Kidney capillary endothelial cell (primary cell): ENCODE measurements around the gene MRPL36.
"Not testable (repeated sequence)": the region's sequence is repeated elsewhere in the genome, so short reads cannot be mapped to it uniquely, and the experiment has no call there.

Experiments used
- DNase-seq: peaks from one replicate; pipeline ENCODE4 v3.0.0-alpha.2; 2018; ENCODE audit warnings: low spot score

MRPL36 gene

GRCh38 chr5:1799602-1800471 lies at the start of gene MRPL36:
MRPL36 (minus strand) TSS chr5:1799837; CDS start chr5:1798935, 902 bp downstream.
- DNase-seq, result peak; percentile 83

DNA sequence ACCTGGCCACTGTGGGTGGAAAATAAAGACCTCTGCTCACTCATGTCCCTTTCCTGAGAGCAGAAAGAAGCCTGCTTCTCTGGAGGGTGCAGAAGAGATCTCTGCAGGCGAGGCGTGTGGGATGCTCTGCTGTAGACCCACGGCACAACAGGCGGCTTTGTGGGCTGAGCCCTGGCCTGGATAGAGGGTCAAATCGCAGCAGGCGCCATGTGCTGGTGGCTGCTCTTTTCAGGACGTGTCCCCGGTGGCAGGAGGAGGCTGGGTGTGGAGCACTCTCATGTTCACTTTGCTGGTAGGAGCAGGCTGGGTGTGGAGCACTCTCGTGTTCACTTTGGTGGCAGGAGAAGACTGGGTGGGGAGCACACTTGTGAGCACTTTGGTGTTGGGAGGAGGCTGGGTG lies 48.0 kb upstream of the MRPL36 start:
- DNase-seq, result no peak

DNA sequence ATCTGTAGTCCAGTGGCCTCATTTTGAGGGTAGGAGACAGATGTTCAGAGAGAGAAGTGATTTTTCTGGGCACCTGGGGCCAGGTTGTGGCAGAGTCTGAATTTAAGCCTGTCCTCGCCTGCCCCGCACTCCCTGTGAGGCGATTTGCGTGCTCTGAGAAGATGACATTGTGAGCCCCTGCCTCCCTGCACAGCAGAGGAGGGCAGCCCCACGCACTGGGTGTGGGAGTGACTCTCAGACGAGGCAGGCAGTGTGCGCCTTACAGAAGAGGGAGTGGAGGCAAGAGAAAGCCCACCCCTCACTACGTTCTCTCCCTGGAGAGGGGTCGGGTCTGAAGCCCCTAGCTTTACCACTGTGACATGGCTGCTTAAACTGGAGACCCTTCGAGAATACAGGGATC lies 47.4 kb upstream of the MRPL36 start:
- no peak for DNase-seq

DNA sequence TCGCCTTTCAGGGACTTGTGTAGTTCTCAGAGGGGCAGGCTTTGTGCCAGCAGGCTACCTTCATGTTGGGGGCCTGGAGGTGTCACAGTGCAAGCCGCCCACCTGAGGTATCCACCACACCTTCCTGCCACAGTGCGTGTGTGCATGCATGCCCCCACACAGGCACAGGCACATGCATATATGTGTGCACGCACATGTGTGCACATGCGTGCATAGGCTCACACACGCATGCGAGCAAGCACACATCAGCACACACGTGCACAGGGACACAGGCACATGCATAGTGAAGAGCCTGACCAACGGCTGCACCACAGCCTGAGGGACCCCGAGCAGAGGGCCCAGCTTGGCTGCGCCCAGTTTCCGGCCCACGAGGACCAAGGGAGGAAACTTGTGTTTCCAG lies 46.9 kb upstream of the MRPL36 start:
- DNase-seq, result no peak

GRCh38 chr5:1845696-1846095 lies 46.1 kb upstream of the MRPL36 start:
- DNase-seq, result no peak

DNA sequence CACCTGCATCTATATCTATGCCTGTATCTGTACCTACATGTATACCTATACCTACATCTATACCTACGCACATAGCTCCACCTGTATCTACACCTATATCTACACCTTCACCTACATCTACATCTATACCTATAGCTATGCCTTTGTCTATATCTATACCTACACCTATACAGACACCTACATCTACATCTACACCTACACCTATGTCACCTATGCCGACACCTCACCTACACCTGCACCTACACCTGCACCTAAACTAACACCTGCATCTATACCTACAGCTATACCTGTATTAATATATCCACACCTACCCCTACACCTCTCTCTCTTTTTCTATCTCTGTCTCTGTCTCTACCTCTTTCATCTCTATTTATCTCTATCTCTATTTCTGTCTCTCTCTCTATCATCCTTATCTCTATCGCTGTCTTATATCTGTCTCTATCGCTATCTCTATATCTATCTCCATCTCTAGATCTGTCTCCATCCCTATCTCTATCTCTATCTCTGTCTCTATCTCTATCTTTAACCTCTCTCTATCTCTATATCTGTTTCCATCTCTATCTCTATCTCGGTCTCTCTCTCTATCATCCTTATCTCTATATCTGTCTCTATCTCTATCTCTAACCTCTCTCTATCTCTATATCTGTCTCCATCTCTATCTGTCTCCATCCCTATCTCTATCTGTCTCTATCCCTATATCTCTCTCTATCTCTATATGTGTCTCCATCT lies 45.2 kb upstream of the MRPL36 start:
- no peak for DNase-seq

DNA sequence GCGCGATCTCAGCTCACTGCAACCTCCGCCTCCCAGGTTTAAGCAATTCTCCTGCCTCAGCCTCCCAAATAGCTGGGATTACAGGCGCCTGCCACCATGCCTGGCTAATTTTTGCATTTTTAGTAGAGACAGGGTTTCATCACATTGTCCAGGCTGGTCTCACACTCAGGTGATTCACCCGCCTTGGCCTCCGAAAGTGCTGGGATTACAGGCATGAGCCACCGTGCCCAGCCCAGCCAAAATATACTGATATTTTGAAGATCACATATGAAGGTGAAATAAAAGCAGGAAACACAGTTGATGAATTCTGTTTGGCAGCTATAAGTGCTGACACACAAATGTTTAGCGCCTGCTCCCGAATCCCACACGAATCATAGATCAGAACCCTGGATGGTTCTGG lies 44.1 kb upstream of the MRPL36 start:
- not testable (repeated sequence) for DNase-seq

- no peak for DNase-seq
Measured at GRCh38 chr5:1842004-1842819, 42.6 kb upstream of the MRPL36 start.

GRCh38 chr5:1840741-1841521 lies 41.3 kb upstream of the MRPL36 start:
- no peak for DNase-seq

GRCh38 chr5:1840071-1840547 lies 40.5 kb upstream of the MRPL36 start:
- DNase-seq, result no peak

GRCh38 chr5:1838013-1838412 lies 38.4 kb upstream of the MRPL36 start:
- DNase-seq, result no peak

DNA sequence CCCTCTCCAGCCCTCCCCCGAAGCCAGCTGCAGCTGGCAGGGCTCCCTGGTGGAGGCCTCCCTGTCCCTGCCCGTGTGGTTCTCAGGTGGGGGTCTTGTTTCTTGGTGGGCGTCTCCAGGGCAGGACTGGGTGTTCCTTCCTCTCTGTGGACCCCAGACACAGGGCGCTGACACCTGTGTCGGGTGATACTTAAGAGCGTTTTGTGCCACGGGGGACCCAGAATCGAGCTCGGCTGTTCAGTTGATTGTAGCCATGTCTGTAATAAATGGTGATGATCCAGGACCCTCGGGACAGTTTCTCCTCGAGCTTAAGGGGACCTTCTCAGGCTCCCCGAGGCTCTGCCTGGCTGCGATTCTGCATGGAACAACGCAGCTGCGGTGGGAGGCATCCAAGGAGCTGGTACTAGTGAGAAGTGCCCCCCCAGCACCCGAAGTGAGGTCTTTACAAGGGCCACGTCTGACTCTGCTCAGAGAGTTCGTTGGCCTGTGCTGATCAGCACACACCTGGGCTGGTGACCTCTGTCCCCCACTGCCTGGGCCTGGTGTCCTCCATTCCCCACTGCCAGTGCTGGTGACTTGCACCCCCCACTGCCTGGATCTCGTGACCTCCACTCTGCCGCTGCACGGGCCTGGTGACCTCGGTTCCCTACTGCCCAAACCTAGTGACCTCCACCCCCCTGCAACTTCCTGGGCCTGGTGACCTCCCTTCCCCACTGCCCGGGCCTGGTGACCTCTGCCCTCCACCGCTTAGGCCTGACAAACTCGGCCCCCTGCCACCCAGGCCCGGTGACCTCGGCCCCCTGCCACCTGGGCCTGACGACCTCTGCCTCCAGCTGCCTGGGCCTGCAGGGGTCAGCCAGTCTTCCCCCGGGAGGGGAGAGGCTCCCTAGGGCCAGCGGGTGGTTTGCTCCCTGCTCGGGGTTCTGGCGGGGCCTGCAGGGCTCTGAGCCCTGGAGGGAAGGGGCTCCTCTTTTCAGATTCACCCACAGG lies 37.5 kb upstream of the MRPL36 start:
- no peak for DNase-seq

DNA sequence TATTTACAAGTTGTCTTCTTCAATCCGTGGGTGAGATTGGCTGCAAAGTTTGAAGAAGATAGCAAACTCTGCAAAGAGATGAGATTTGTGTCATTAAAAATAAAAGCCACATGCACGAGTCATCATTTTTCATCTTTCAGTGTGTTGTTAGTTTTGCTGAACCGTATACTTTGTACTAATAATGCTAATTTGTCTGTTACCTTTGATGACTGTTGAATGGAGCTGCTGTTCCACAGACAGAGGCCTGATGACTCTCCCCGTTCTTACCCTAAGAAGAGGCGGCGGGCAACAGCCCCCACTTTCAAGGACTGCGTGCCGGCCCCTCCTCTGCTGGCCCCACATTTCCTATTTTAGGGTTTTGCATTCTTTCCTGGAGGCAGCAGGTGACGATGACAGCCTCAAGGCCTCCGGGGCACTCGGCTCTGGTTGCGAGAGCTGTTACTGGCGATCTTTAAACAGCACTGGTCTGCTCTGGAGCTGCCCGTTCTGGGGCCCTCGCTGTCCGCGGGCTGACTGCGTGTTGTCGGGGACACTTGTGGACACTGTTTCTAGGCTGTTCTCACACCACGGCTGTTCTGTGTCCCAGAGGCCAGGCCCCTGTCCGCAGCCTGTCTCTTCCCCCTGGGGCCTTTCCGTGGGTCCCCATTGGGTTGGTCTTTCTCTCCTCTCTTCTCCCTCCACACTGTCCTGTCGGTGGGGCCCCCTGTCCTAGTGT lies 36.7 kb upstream of the MRPL36 start:
- DNase-seq, result no peak

- DNase-seq, result no peak
Measured at GRCh38 chr5:1835431-1835830, 35.8 kb upstream of the MRPL36 start.

DNA sequence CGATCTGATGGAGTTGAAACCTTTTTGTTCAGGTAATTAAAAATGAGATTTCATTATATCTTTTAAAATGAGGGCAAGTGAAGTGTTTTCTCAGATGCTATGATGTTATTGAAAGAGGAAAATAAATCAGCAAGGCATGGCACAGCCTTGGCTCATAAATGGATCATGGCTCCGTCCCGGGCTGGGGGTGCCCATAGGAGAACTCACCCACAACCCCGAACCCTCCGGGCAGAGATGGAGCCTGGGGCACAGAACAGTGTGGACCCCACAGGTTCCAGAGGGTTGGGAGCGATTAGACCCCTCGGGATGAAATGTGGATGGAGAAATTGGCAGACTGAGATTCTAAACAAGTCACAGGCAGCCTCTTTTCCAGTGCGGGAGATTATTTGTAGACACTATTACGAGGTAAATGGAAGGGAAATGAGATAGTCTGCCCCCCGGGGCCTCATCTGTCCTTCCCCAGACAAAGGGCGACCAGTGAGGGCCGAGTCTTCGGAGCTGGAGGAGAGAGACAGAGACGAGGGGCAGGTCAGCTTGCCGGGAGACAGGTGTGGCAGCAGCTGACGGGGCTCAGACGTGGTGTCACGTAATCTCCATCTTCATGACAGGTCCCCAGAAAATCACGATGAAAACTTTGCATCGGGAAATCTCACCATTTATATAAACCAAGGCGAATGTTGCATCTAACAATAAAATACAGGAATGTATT lies 35.2 kb upstream of the MRPL36 start:
- DNase-seq, result no peak

- no peak for DNase-seq
Measured at GRCh38 chr5:1834022-1834551, 34.5 kb upstream of the MRPL36 start.

GRCh38 chr5:1833264-1834021 lies 33.8 kb upstream of the MRPL36 start:
- no peak for DNase-seq
